PC-9 (cell line): Measurements from ENCODE around the gene SLC43A1.

Source experiments
- CTCF ChIP-seq: fragments of 200-600 bp; sonication (generic); conservative IDR thresholded peaks from 2 replicates; pipeline ENCODE4 v1.6.1; 2017; ENCODE audit warnings: mixed run types, antibody characterized with exemption, mild to moderate bottlenecking, moderate library complexity
- EZH2 ChIP-seq: fragments of 200-600 bp; sonication (generic); IDR thresholded peaks from 2 replicates; pipeline ENCODE4 v1.8.0; 2017; ENCODE audit warnings: antibody characterized with exemption, low read depth

- TF ChIP-seq CTCF (no peak), EZH2 (no peak)
These were observed 47.9 kb downstream of the SLC43A1 start for GRCh38 chr11:57467508-57468157.
